Epithelial cell of prostate (primary cell): Measurements from ENCODE around the gene EPHB3.

Source experiments
- DNase-seq: peaks from one replicate; pipeline ENCODE4 v3.0.0-alpha.2; 2011; ENCODE audit warnings: low read depth, low spot score
- H3K27ac ChIP-seq: fragments of 450-650 bp; 2 replicates; pipeline ENCODE4 v1.5.1; 2017; ENCODE audit warnings: mild to moderate bottlenecking

The EPHB3 gene

DNA sequence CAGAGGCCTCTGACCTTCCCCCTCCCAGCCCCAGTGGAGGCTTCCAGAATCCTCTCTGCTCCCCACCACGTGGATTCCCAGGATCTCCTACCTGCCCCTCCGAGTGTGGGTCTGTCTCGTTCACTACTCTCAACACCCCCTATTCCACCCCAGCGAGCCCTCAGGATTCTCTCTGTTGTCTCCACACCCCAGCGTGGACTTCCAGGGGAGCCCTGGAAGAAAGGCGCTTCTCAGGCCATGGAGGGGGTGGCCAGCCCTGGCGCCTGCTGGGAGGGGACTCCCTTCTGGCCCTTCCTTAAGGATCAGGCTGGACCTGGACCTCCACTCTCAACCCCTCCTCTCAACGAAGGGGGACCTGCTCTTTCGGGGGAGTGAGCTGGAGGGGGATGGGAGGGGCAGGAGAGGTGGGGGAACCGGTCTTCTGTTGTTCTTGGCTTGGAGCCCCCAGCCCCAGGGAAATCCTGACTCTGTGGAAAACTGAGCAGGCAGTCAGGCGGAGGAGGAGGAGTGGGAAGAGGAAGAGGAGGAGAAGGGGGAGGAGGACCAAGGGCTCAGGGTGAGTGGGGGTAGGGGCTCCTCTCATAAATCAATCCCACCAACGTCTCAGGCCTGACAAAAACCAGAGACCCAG is 32.9 kb downstream of the EPHB3 start:
- DNase-seq = no peak
- H3K27ac ChIP-seq = no peak overlapping the region

DNA sequence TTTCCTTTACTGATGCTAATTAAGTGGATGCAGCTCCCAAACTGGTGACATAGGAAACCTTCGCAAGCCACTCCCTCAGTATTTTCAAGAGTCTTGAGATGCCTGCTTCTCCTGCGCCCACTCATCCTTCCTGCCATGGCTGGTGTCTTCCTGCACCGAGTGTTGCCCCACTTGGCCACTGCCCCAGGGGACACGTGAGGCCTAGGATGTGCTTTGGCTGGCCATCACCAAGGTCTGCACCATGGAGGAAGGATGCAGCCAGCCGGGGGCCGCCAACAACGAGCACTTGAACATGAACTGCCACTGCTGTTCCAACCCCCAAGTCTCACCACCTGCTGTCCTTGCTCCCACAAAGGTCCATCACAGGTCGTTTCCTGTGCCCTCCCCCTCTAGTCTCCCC is 34.1 kb downstream of the EPHB3 start:
- DNase-seq = no peak
- H3K27ac ChIP-seq = no peak overlapping the region

DNA sequence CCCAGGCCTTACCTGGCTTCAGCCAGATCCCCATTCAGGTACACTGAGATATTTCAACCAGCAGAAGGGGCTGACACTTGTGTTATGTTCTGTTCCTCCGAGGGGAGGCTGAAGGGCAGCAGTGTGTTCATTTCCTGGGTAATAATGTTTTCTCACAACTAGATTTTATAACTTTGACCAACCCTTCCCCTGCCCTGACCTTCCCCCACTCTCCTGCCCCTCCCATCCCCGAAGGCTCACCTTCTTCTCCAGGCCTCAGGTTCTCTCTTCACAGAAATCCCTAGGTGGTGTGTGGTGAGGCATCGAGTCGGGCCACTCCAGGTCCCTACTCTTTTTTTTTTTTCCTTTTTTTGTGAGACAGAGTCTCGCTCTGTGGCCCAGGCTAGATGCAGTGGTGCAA is 34.6 kb downstream of the EPHB3 start:
- no peak overlapping the region for H3K27ac ChIP-seq

DNA sequence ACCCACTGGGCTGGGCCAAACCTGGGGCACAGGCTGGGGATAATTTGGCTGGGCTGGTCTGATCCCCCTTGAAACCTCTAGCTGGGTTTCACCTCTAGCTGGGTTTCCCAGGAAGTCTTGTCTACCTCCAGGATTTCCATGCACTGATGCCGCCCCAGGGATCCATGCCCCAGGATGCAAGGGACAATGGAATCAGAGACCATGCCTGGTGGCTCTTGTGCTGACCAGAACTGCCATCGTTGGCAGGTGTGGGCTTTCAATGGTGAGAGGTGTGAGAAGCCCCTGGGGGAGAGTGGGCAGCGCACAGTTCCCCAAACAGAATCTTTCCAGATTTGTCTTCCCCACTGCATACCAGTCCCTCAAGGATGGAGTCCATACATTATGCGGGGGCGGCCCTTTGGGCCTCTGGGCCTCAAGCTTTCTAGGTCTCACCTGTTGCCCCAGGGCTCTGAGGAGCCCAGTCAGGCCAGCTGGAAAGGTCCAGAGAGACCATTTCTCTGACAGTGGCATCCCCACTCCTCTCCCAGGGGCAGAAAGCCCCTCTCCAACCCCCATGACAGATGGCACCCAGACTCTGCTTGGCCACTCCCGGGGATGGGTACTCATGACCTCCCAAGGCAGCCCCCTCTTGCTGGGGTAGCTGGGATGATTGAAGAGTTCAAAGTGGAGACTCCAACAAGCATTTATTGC is 35.4 kb downstream of the EPHB3 start:
- H3K27ac ChIP-seq = no peak overlapping the region

More for the DNA sequence above, 34.6 kb downstream of the EPHB3 start:
- no peak for DNase-seq

DNA sequence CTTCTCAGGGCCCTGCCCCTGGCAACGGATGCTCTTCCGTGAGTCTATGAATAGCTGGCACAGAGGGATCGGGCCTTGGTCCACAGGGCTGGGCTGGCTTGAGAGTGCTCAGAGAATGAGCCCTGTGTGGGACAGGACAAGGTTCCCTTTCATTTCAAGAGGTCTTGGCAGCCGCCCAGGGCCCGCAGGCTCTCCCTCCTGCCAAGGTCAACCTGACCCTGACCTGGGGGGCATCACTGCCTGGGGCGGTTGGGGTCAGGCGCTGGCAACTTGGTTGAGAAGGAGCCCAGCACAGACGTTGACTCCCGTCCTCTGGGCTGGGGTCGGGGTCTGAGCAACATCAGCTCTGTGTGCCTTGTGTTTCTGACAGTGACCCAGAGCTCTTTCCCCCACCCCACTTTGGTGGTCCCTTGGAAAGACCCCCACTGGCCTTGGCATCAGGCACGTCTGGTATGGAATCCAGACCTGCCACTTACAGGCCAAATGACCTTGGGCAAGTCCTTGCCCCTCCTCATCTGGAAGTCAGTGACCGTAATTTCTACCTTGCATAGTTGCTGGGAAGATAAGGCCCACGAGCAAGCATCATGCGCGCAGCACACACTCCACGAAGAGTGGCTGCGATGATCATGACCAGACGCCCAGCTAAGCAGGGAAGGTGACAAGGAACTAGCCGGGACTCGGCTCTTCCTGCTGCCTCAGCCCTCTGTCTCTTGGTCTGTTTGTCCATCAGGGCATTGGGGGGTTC is 36.4 kb downstream of the EPHB3 start:
- no peak overlapping the region for H3K27ac ChIP-seq
- no peak for DNase-seq

More for the DNA sequence above, 35.4 kb downstream of the EPHB3 start:
- DNase-seq = no peak

DNA sequence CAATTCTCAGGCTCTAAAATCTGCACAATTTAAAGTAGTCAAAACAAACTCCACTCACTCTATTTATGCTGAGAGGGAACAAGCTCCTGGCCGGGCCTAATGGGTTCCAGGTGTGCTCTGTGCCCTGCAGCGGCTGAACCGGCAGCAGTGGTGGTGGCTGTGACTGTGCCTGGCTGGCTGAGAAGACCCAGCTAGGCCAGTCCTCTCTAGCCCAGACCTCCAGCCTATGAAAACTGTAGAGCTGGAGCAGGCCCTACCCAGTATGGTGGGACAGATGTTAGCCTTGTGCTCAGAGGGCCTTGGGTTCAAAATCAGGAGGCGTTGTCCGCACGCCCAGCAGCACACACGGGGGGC is 37.0 kb downstream of the EPHB3 start:
- no peak for DNase-seq
- no peak overlapping the region for H3K27ac ChIP-seq

- no peak overlapping the region for H3K27ac ChIP-seq
- DNase-seq = no peak
These were observed 37.6 kb downstream of the EPHB3 start for GRCh38 chr3:184599143-184599542.

DNA sequence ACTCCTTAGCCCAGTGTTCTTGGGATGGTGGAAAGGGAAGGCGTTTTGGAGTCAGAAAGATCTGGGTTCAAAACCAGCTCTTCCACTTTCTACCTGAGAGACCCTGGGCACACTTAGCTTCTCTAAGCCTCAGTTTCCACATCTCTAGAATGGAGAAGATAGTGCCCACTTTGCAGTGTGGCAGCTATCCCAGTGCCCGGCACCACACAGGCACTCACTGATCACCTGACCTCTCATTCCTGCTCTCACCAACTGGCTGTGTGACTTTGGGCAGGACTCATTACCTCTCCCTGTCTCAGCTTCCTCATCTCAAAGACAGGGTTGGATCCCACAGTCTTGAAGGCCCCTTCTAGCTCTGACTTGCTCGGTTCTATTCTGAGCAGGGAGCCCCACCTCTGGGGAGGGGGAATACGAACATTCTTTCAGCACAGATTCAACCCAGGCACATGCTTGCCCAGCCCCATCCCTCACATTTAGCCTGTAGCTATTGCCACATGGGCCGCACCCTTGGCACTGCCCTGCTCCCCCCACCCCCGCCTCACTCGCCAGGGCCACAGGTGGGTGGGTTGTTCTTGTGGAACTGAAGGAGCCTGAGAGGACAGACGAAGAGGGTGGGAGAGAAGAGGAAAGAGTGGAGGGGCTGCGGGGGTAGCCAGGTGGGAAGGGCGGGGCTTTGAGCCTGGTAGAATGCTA is 39.2 kb downstream of the EPHB3 start:
- no peak overlapping the region for H3K27ac ChIP-seq
- DNase-seq = peak; percentile 53

GRCh38 chr3:184601576-184602371 is 40.2 kb downstream of the EPHB3 start:
- no peak for DNase-seq
- no peak overlapping the region for H3K27ac ChIP-seq

DNA sequence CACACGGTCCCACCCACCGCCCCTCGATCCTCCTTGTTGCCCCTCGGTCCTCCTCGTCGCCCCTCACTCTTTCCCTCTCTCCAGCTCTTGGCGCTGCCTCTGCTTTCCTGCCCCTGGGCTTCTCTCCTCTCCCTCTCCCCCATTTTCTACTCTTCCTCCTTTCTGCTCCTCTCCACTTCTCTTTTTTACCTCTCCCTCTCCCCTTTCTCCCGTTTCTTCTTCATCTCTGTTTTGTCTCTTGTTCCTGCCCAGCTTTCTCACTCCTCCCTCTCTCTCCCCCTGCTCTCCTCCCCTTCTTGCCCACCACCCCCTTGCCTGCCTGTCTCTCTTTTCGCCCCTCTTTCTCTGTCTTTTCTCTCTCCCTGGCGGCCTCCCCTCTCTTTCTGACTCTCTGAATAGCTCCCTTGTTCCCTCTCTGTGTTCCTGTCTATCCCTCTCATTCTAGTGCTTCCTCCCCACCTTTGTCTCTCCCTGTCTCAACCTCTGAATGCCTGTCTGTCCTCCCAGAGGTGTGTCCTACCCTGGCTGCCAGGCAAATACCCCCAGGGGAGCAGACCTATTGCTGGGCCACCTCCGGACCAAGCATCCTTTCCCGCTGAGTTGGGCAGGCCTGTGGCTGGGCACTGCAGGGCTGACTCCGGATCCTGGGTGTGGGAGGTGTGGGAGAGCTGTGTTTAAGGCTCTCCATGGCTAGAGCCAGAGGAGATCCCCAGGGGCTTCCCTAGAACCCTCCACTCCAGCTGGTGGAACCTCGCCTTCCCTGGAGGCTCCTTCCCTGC is 41.0 kb downstream of the EPHB3 start:
- no peak for DNase-seq
- no peak overlapping the region for H3K27ac ChIP-seq

- no peak overlapping the region for H3K27ac ChIP-seq
- no peak for DNase-seq
These were observed 41.8 kb downstream of the EPHB3 start for GRCh38 chr3:184603151-184604030.

DNA sequence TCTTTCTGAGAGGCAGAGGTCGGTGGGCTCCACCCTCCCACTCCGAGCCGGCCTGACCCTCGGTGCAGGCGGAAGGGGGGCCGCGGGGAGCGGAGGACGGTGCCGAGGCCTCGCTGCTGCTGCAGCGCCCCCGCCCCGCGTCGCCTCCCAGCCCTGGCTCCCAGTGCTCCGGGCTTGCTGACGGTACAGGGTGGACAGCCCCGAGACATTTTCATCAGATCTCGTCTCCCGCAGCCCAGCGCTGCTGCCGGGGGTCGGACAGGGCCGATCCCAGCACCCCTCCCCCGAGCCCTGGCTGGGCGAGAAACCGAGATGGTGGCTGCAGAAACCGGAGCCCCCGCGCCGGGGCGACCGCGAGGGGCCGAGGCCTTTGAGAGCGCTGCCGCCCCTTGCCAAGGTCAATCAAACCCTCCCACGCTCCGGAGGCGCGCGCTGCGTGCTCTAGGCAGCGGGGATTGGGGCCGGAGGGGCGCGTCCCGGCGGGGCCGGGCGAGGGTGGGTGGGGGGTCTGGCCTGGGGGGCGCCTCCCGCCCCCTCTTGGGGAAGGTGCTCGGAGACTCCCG is 42.5 kb downstream of the EPHB3 start:
- no peak overlapping the region for H3K27ac ChIP-seq

GRCh38 chr3:184604615-184605290 is 43.2 kb downstream of the EPHB3 start:
- DNase-seq = no peak
- no peak overlapping the region for H3K27ac ChIP-seq

More for the DNA sequence above, 42.5 kb downstream of the EPHB3 start:
- DNase-seq = no peak

DNA sequence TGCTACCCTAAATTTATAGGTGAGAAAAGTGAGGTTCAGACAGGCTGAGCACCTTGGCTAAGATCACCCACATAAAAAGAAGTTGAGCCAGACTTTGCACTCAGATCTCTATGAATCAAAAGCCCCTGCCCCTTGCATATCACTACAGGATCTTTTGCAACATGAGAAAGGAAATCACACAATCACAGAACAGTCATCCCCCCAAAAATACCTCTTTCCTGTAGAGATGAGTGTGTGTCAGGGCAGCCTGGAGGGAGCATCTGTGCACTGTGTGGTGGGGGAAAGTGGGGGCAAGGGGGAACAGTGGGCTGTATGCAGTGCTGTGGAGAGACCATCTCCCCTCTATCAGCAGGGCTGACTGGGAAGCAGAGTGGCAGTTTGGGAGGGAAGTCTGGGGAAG is 46.6 kb downstream of the EPHB3 start:
- no peak for DNase-seq
- no peak overlapping the region for H3K27ac ChIP-seq

GRCh38 chr3:184609476-184610244 is 48.1 kb downstream of the EPHB3 start:
- DNase-seq = no peak

DNA sequence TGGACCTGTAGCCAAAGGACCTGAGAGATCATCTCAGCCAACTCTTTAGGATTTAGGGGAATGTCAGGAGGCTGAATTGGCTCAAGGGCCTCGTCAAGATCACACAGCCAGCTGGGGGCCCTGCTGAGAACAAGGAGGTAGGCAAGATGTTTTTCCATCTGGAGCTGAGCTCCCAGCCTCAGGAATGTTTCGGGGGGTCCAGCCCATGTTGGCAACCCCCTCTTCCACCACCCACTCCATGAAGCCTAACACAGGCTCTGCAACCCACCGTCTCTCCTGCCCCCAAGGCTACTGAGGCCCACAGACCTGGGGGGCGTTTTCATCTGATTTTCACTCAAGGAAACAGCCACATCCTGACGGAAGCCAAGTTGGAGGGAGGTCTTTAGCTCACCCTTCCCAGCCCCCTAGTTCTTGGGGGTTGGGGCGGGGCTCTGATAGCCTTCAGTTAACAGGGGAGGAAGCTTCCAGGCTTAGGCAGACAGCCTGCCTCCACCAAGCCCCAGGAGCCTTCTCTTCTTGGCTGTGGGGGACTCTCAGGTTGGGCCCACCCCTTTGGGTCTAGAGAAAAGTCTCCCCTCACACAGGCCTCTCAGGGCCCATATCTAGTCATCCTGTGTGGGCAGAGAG is 48.8 kb downstream of the EPHB3 start:
- no peak overlapping the region for H3K27ac ChIP-seq
- no peak for DNase-seq

More at GRCh38 chr3:184609476-184610244, 48.1 kb downstream of the EPHB3 start:
- no peak overlapping the region for H3K27ac ChIP-seq
